Left ventricle myocardium inferior (tissue), 1 donor: ENCODE results near the gene WNK4. TPM values are rescaled to one million over a fixed set of nuclear protein-coding genes. Genes with fewer than 3 reads are reported as not detected.

Experiments
- DNase-seq: peaks from one replicate; pipeline ENCODE4 v3.0.0-alpha.2; 2020
- H3K27ac ChIP-seq: fragments of 200-600 bp; replicated peaks from 2 replicates; pipeline ENCODE4 v1.8.0; 2021
- H3K27me3 ChIP-seq: fragments of 200-600 bp; 2 replicates; pipeline ENCODE4 v1.8.0; 2021; ENCODE audit warnings: low read depth
- H3K36me3 ChIP-seq: fragments of 200-600 bp; 2 replicates; pipeline ENCODE4 v1.8.0; 2021
- H3K4me1 ChIP-seq: fragments of 200-600 bp; 2 replicates; pipeline ENCODE4 v1.8.0; 2021
- H3K4me3 ChIP-seq: fragments of 200-600 bp; 2 replicates; pipeline ENCODE4 v1.8.0; 2021; ENCODE audit warnings: mild to moderate bottlenecking, moderate library complexity
- H3K9me3 ChIP-seq: fragments of 200-600 bp; replicated peaks from 2 replicates; pipeline ENCODE4 v1.8.0; 2021
- intact Hi-C: fragments of 100-400 bp; cut with micrococcal nuclease; formaldehyde crosslinking; loops from one replicate; pipeline ENCODE4 v1.11.0; 2022
- total RNA-seq: library from RNA; stranded (reverse); fragmentation: NEBNext Ultra II Directional; extraction: Animal tissue kit (Norgen Biotek cat#: 25700); gene quantifications from one replicate; pipeline ENCODE4 v1.2.1, GENCODE V29; 2021
- TF ChIP-seq, protein P1 (sequence below): fragments of 200-600 bp; IDR thresholded peaks from 2 replicates; pipeline ENCODE4 v1.8.0; 2021; ENCODE audit warnings: antibody characterized with exemption, mild to moderate bottlenecking, borderline replicate concordance
- donor health status: DM: no; HTN: yes; CAD: no; lungs with severe emphysema.

Gene WNK4
- total RNA-seq, 1 donor from 2014 or later: not detected

DNA sequence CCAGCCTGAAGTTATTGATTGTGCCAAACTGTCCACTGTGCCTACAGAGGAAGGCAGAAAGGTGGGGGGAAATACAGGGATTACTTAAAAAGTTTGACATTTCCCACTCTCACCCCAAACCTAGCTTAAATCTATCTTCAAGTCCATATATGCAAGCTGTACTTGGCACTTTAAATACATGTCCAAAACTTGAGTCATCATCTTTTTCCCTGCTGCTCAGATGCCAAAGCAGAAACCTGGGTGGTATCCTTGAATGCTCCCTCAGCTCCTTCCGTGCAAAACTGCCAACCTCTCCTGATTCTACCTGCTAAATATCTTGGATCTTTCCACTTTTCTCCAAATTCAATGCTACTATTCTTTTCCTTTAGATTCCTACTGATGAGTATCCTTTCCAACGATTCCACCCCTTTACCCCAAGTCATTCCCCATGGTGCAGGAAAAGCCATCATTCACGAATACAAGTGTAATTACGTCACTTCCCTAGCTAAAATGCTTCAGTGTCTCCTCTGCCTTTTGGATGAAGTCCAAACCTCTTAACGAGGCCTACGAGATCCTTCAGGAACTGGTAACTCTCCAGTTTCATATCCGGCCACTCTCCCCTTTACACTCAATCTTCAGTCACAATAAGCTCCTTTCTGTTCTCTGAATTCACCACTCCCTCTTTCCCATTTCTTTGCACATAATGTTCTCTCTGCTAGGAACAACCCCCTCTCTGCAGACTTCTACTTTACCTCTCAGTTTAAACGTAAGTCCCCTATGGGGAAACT, 34.4 kb downstream of the WNK4 start:
- peak overlapping the region; percentile 49 for H3K27ac ChIP-seq
- H3K4me3 ChIP-seq: no peak overlapping the region
- H3K4me1 ChIP-seq: peaks cover 12% of the 10 kb centered on the region
- peaks cover 97% of the 10 kb centered on the region for H3K36me3 ChIP-seq
- DNase-seq: no peak
- H3K27me3 ChIP-seq: no peaks in the 10 kb centered on the region
- intact Hi-C loops: no loop called here
- TF ChIP-seq, protein P1, sequence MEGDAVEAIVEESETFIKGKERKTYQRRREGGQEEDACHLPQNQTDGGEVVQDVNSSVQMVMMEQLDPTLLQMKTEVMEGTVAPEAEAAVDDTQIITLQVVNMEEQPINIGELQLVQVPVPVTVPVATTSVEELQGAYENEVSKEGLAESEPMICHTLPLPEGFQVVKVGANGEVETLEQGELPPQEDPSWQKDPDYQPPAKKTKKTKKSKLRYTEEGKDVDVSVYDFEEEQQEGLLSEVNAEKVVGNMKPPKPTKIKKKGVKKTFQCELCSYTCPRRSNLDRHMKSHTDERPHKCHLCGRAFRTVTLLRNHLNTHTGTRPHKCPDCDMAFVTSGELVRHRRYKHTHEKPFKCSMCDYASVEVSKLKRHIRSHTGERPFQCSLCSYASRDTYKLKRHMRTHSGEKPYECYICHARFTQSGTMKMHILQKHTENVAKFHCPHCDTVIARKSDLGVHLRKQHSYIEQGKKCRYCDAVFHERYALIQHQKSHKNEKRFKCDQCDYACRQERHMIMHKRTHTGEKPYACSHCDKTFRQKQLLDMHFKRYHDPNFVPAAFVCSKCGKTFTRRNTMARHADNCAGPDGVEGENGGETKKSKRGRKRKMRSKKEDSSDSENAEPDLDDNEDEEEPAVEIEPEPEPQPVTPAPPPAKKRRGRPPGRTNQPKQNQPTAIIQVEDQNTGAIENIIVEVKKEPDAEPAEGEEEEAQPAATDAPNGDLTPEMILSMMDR: no peak
- H3K9me3 ChIP-seq: no peaks in the 10 kb centered on the region

DNA sequence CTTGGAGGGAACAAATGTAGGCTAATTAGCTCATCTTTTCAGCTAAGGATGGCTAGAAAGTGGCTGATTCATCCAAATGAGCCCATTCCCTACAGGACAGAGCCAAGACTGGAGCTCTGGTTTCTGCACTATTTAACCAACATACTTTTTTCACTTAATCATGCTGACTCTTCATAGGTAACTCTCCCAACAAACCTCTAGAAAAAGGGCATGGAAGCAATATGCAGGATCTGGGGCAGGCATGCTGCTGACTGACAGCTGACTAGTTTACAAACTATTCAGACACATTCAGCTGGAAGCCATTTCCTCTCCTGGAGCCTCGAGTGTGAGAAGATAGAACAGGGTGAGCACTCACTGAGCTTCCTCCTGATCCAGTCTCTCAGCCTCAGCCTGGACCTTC, 37.5 kb downstream of the WNK4 start:
- Histone ChIP-seq H3K27ac (no peak overlapping the region), H3K4me1 (peaks cover 19% of the 10 kb centered on the region), H3K4me3 (no peak overlapping the region), H3K9me3 (no peaks in the 10 kb centered on the region), H3K36me3 (peaks cover 98% of the 10 kb centered on the region), H3K27me3 (no peaks in the 10 kb centered on the region)
- no peak for DNase-seq
- TF ChIP-seq, protein P1: no peak
- intact Hi-C loops: no loop called here

DNA sequence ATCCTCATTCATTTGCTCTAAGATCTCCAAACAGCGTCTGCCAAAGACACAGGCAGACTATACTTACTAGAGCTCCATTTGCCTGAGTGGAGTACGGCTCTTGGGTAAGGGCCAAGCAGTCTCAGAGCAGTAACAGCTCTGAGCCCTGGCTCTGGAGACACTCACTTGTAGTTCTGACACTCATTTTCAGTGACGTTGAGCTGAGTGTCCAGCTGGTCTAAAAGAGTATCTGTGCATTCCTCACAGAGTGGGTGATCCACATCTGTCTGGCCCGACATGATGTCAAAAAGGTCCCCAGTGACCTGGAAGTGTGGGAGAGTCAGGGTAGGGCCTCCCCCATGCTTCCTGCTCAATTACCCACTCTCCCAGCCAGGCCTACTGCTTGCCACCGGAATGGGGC, 38.0 kb downstream of the WNK4 start:
- no peaks in the 10 kb centered on the region for H3K9me3 ChIP-seq
- no peak overlapping the region for H3K4me3 ChIP-seq
- no peak for DNase-seq
- H3K27ac ChIP-seq: no peak overlapping the region
- peaks cover 24% of the 10 kb centered on the region for H3K4me1 ChIP-seq
- intact Hi-C loops: no loop called here
- H3K27me3 ChIP-seq: no peaks in the 10 kb centered on the region
- TF ChIP-seq, protein P1: no peak
- H3K36me3 ChIP-seq: peaks cover 95% of the 10 kb centered on the region

DNA sequence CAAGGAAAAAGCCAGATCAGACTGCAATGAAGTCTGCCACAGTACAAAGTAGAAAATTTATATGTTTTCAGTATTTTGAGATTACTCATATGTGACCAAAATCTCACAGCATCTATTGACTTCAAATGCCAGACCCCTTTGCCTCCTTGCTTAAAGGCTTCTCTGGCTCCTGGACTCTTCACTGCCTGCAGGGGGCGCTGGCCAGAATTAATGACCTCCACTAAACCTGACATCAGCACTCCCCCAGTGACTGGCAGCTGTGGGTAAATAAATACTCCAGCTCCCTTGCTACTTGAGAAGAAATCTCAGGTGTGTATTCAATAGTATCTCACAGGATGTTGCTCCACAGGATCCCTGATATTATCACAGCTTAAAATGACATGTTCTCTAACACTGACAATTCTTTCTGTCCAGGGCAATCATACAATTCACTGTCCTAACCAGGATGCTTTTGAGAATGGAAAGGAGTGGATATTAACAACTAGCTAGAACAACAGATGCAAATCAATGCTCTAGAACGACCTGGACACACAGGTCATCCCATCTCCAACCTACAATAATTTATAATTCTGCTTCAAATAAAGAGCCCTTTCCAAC, 39.6 kb downstream of the WNK4 start:
- H3K27ac ChIP-seq: no peak overlapping the region
- TF ChIP-seq, protein P1: peak; percentile 68
- H3K36me3 ChIP-seq: peaks cover 79% of the 10 kb centered on the region
- intact Hi-C loops: no loop called here
- no peaks in the 10 kb centered on the region for H3K9me3 ChIP-seq
- peak; percentile 40 for DNase-seq
- H3K27me3 ChIP-seq: no peaks in the 10 kb centered on the region
- H3K4me1 ChIP-seq: peaks cover 27% of the 10 kb centered on the region
- H3K4me3 ChIP-seq: no peak overlapping the region

DNA sequence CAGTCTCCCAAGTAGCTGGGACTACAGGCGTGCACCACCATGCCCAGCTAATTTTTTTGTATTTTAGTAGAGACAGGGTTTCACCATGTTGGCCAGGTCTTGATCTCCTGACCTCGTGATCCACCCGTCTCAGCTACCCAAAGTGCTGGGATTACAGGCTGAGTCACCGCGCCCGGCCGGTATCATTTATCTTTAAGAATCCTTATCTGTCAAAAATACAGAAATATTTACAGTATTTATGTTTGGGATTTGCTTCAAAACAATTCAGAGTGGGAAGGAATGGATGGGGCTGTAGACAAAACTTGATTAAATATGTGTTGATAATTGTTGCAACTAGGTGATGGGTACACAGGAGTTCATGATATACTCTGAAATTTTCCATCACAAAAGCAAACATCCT, 40.8 kb downstream of the WNK4 start:
- Histone ChIP-seq H3K4me1 (peaks cover 23% of the 10 kb centered on the region), H3K4me3 (no peak overlapping the region), H3K36me3 (peaks cover 67% of the 10 kb centered on the region), H3K27me3 (no peaks in the 10 kb centered on the region), H3K9me3 (no peaks in the 10 kb centered on the region), H3K27ac (no peak overlapping the region)
- intact Hi-C loops: no loop called here
- TF ChIP-seq, protein P1: no peak
- no peak for DNase-seq
